Neuronal stem cell (in vitro differentiated cells): ENCODE measurements around the gene KRR1.

ENCODE experiments used
- DNase-seq: peaks from one replicate; pipeline ENCODE4 v3.0.0-alpha.2; 2013; ENCODE audit warnings: low spot score
- H2AFZ ChIP-seq: one replicate; pipeline ENCODE4 v1.6.1; 2013; ENCODE audit warnings: mild to moderate bottlenecking, low read length, inconsistent platforms
- H2AK5ac ChIP-seq: 2 replicates; pipeline ENCODE4 v1.6.1; 2013; ENCODE audit warnings: low read depth, mild to moderate bottlenecking, inconsistent platforms, low read length, moderate library complexity, mixed read lengths
- H2BK120ac ChIP-seq: 2 replicates; pipeline ENCODE4 v1.6.1; 2013; ENCODE audit warnings: low read depth, mild to moderate bottlenecking, inconsistent platforms, low read length, moderate library complexity, mixed read lengths
- H2BK12ac ChIP-seq: one replicate; pipeline ENCODE4 v1.6.1; 2013; ENCODE audit warnings: low read length, inconsistent platforms
- H2BK15ac ChIP-seq: 2 replicates; pipeline ENCODE4 v1.6.1; 2013; ENCODE audit warnings: mild to moderate bottlenecking, low read length, inconsistent platforms, mixed read lengths
- H2BK5ac ChIP-seq: one replicate; pipeline ENCODE4 v1.6.1; 2013; ENCODE audit warnings: inconsistent platforms, mild to moderate bottlenecking, low read length, moderate library complexity
- H3K14ac ChIP-seq: one replicate; pipeline ENCODE4 v1.6.1; 2013; ENCODE audit warnings: low read length, inconsistent platforms
- H3K18ac ChIP-seq: 2 replicates; pipeline ENCODE4 v1.6.1; 2013; ENCODE audit warnings: low read length, inconsistent platforms
- H3K23ac ChIP-seq: 2 replicates; pipeline ENCODE4 v1.6.1; 2013; ENCODE audit warnings: low read depth, mild to moderate bottlenecking, mixed read lengths, low read length, inconsistent platforms; ENCODE audit not compliant: poor library complexity
- H3K27ac ChIP-seq: replicated peaks from 3 replicates; pipeline ENCODE4 v1.5.1; 2013; ENCODE audit warnings: low read length, inconsistent platforms
- H3K27me3 ChIP-seq, 3 experiments: 2 replicates each; pipeline ENCODE4 v1.6.1; 2013; ENCODE audit warnings: low read length in 3 of 3, mild to moderate bottlenecking in 2 of 3, inconsistent platforms in 1 of 3, low read depth in 1 of 3, mixed read lengths in 1 of 3, moderate library complexity in 1 of 3; ENCODE audit not compliant: control insufficient read depth in 3 of 3, insufficient read depth in 3 of 3
- H3K36me3 ChIP-seq, 2 donors: replicated peaks in 1 of 2; 2 replicates each; pipeline ENCODE4 v1.6.1; 2013; ENCODE audit warnings: low read length in 2 of 2; ENCODE audit not compliant: control insufficient read depth in 2 of 2, insufficient read depth in 2 of 2
- H3K4ac ChIP-seq: 2 replicates; pipeline ENCODE4 v1.6.1; 2013; ENCODE audit warnings: inconsistent platforms, mild to moderate bottlenecking, low read length, moderate library complexity
- H3K4me1 ChIP-seq, 2 donors: 1 replicate in 1 of 2; 2 replicates in 1 of 2; pipeline ENCODE4 v1.6.1; 2013; ENCODE audit warnings: low read length in 2 of 2, low read depth in 1 of 2; ENCODE audit not compliant: control insufficient read depth in 2 of 2, insufficient read depth in 1 of 2
- H3K4me2 ChIP-seq: one replicate; pipeline ENCODE4 v1.6.1; 2013; ENCODE audit warnings: mild to moderate bottlenecking, low read length, inconsistent platforms; ENCODE audit not compliant: insufficient read depth, poor library complexity, severe bottlenecking
- H3K4me3 ChIP-seq, 2 donors: 2 replicates each; pipeline ENCODE4 v1.5.1; 2013; ENCODE audit warnings: low read length in 2 of 2, mild to moderate bottlenecking in 2 of 2, inconsistent platforms in 1 of 2, moderate library complexity in 1 of 2
- H3K79me1 ChIP-seq: one replicate; pipeline ENCODE4 v1.6.1; 2013; ENCODE audit warnings: low read depth, mild to moderate bottlenecking, inconsistent platforms, low read length, moderate library complexity
- H3K9ac ChIP-seq: one replicate; pipeline ENCODE4 v1.6.1; 2013; ENCODE audit warnings: mild to moderate bottlenecking, low read depth, low read length, inconsistent platforms; ENCODE audit not compliant: poor library complexity
- H3K9me3 ChIP-seq, 2 donors: replicated peaks in 1 of 2; 2 replicates each; pipeline versions ENCODE3 to v1.6.1; 2013; ENCODE audit warnings: low read length in 2 of 2, mild to moderate bottlenecking in 2 of 2, inconsistent platforms in 1 of 2, low read depth in 1 of 2, mixed read lengths in 1 of 2, moderate library complexity in 1 of 2; ENCODE audit not compliant: control insufficient read depth in 2 of 2, insufficient read depth in 1 of 2
- H4K8ac ChIP-seq: one replicate; pipeline ENCODE4 v1.6.1; 2013; ENCODE audit warnings: low read depth, mild to moderate bottlenecking, inconsistent platforms, low read length, moderate library complexity
- H4K91ac ChIP-seq: one replicate; pipeline ENCODE4 v1.6.1; 2013; ENCODE audit warnings: low read length, low read depth, mild to moderate bottlenecking, inconsistent platforms; ENCODE audit not compliant: poor library complexity
- WGBS, 2 donors: extraction: QIAGEN DNeasy Blood & Tissue Kit; methylation state at CpG; one replicate each; pipeline ENCODE4 v1.1.7; 2013; ENCODE audit warnings: missing lambda C conversion rate in 2 of 2, mixed read lengths in 1 of 2; ENCODE audit not compliant: insufficient read length in 2 of 2, insufficient replicate concordance in 1 of 2; ENCODE audit errors: extremely low coverage in 2 of 2; 5-methylcytosine and 5-hydroxymethylcytosine counted together

KRR1 gene

DNA sequence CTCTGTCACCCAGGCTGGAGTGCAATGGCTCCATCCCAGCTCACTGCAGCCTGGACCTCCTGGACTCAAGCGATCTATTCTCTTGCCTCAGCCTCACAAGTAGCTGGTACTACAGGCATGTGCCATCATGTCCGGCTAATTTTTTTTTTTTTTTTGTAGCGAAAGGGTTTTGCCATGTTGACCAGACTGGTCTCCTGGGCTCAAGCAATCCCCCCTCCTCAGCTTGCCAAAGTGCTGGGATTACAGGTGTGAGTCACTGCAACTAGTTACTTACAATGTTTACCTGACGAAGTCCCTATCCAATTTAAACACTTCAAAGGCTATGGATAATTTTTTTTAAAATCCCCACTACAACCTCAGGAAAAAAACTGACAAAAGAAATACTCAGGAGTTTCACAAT, 1.8 kb downstream of the KRR1 start:
- no peak overlapping the region for H3K4me3 ChIP-seq
- no peak overlapping the region for H2AK5ac ChIP-seq
- no peak overlapping the region for H2BK12ac ChIP-seq
- no peak overlapping the region for H3K14ac ChIP-seq
- peaks cover 2% of the 10 kb centered on the region for H3K79me1 ChIP-seq
- no peak overlapping the region for H3K27ac ChIP-seq
- no peak overlapping the region for H3K9ac ChIP-seq
- H3K18ac ChIP-seq = no peak overlapping the region
- no peak for DNase-seq
- H4K8ac ChIP-seq = no peak overlapping the region
- peaks cover 2 to 10% of the 10 kb centered on the region in 2 donors for H3K4me1 ChIP-seq
- H2BK120ac ChIP-seq = no peak overlapping the region
- H4K91ac ChIP-seq = no peak overlapping the region
- no peak overlapping the region for H3K23ac ChIP-seq
- no peak overlapping the region for H2AFZ ChIP-seq
- no peak overlapping the region for H2BK5ac ChIP-seq
- no peaks in the 10 kb centered on the region for H3K27me3 ChIP-seq
- H3K4me2 ChIP-seq = no peak overlapping the region
- no CpG with 5 or more reads among the region's 4 CpGs for WGBS, 2 donors
- peaks cover 0 to 45% of the 10 kb centered on the region in 2 donors for H3K36me3 ChIP-seq
- no peaks in the 10 kb centered on the region for H3K9me3 ChIP-seq
- H2BK15ac ChIP-seq = no peak overlapping the region
- no peak overlapping the region for H3K4ac ChIP-seq

DNA sequence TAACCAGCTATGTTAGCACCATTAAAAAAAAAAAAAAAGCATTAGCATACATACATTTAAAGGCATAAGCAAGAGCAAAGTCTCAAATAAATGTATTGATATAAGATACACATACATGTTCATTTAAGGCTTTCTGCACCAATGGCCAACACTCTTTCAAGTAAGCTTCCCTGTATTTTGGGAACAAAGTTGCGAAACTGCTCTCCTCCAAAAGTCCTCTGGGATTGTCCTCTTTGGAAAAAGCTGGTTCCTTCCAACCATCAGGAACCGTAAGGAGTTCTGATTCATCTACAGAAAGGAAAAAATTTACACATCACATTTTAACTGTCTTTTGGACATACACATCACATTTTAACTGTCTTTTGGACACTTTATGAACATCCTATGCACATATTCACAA, 3.2 kb downstream of the KRR1 start:
- H4K91ac ChIP-seq = no peak overlapping the region
- H3K4me2 ChIP-seq = no peak overlapping the region
- no peak overlapping the region for H2AK5ac ChIP-seq
- no peak overlapping the region for H2BK120ac ChIP-seq
- H3K4me3 ChIP-seq = no peak overlapping the region
- H2AFZ ChIP-seq = no peak overlapping the region
- H3K9me3 ChIP-seq = no peaks in the 10 kb centered on the region
- H3K36me3 ChIP-seq = peaks cover 0 to 59% of the 10 kb centered on the region in 2 donors
- WGBS, 2 donors = no CpG with 5 or more reads among the region's 2 CpGs
- H3K4me1 ChIP-seq = peaks cover 2 to 10% of the 10 kb centered on the region in 2 donors
- no peak for DNase-seq
- no peak overlapping the region for H3K14ac ChIP-seq
- H2BK15ac ChIP-seq = no peak overlapping the region
- H3K4ac ChIP-seq = no peak overlapping the region
- H3K23ac ChIP-seq = no peak overlapping the region
- no peak overlapping the region for H3K9ac ChIP-seq
- H4K8ac ChIP-seq = no peak overlapping the region
- no peak overlapping the region for H2BK12ac ChIP-seq
- H3K79me1 ChIP-seq = peaks cover 2% of the 10 kb centered on the region
- no peak overlapping the region for H2BK5ac ChIP-seq
- no peaks in the 10 kb centered on the region for H3K27me3 ChIP-seq
- no peak overlapping the region for H3K27ac ChIP-seq
- H3K18ac ChIP-seq = no peak overlapping the region

DNA sequence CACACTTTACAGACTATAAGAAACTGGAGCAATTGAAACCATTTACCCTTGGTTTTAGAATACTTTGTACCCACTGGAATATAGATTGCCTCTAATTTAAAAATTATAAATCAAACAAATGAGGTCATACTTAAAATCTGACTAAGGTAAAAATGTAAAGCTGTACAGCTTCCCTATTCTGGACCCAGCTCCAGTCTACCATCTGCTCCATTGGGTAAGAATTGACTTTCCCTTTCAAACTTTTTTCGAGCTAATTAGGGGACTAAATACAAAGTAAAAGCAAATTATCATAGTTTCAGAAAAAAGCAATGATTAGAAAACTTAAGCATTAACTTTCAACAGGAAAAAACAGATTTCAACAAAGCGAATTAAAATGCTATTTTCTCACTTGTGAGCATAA, 4.3 kb downstream of the KRR1 start:
- Histone ChIP-seq H2BK5ac (no peak overlapping the region), H2AK5ac (no peak overlapping the region), H3K4ac (no peak overlapping the region), H4K91ac (no peak overlapping the region), H3K27me3 (no peaks in the 10 kb centered on the region), H2BK120ac (no peak overlapping the region), H3K79me1 (peaks cover 2% of the 10 kb centered on the region), H3K18ac (no peak overlapping the region), H3K4me3 (no peak overlapping the region), H3K36me3 (peaks cover 3 to 70% of the 10 kb centered on the region in 2 donors), H3K4me2 (no peak overlapping the region), H3K9me3 (no peaks in the 10 kb centered on the region), H3K9ac (no peak overlapping the region), H2BK15ac (no peak overlapping the region), H2AFZ (no peak overlapping the region), H2BK12ac (no peak overlapping the region), H3K14ac (no peak overlapping the region), H4K8ac (no peak overlapping the region), H3K27ac (no peak overlapping the region), H3K4me1 (peaks cover 2 to 10% of the 10 kb centered on the region in 2 donors), H3K23ac (no peak overlapping the region)
- DNase-seq = no peak
- no CpG with 5 or more reads among the region's 2 CpGs for WGBS, 2 donors

DNA sequence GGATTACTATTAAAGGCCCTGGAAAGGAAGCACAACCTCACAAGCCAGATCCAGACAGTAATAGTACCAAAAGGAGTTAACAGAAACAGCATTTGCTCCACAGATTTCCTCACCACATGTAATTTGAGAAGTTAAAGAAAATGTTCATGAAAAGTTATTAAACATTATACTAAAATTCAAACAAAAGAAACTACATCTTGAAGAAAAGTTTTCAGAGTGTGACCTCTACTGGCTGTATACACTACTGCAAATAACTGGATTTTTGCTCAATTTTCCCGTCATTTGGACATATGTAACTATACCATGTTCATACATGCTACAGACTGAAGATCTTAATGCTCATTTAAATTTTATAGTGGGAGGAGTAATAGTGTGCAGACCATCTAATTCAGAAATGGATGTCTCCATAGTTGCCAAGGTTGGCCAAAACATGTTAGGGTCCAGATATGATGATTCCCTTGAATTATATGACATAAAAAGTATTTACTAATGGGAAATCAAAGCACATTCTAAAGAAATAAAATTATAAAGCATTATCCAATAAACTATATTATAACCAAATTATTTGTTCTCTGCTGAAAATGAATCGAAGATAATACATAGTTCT, 5.6 kb downstream of the KRR1 start:
- Histone ChIP-seq H3K36me3 (peaks cover 6 to 83% of the 10 kb centered on the region in 2 donors), H2AFZ (no peak overlapping the region), H3K27ac (no peak overlapping the region)

More for the DNA sequence above, 5.6 kb downstream of the KRR1 start:
- Histone ChIP-seq H2BK120ac (no peak overlapping the region), H3K23ac (no peak overlapping the region), H3K4ac (no peak overlapping the region), H2AK5ac (no peak overlapping the region), H3K4me1 (peaks cover 2 to 10% of the 10 kb centered on the region in 2 donors), H2BK12ac (no peak overlapping the region), H2BK15ac (no peak overlapping the region), H3K27me3 (no peaks in the 10 kb centered on the region), H3K4me3 (no peak overlapping the region), H3K18ac (no peak overlapping the region), H4K91ac (no peak overlapping the region), H2BK5ac (no peak overlapping the region), H3K79me1 (no peaks in the 10 kb centered on the region), H4K8ac (no peak overlapping the region), H3K4me2 (no peak overlapping the region), H3K9ac (no peak overlapping the region), H3K14ac (no peak overlapping the region), H3K9me3 (no peaks in the 10 kb centered on the region)
- DNase-seq = no peak
- no CpG with 5 or more reads among the region's 2 CpGs for WGBS, 2 donors
